GM21528 (cell line): ENCODE data around the gene PTPRF.
"Not testable (repeated sequence)": the region's sequence is repeated elsewhere in the genome, so short reads cannot be mapped to it uniquely, and the experiment has no call there.

Source experiments
- ATAC-seq: cut with Tn5 transposase; IDR thresholded peaks from one replicate; pipeline ENCODE4 v1.9.1; 2021; ENCODE audit warnings: mild to moderate bottlenecking, moderate library complexity; ENCODE audit not compliant: unreplicated experiment, low FRiP score

The PTPRF gene

DNA sequence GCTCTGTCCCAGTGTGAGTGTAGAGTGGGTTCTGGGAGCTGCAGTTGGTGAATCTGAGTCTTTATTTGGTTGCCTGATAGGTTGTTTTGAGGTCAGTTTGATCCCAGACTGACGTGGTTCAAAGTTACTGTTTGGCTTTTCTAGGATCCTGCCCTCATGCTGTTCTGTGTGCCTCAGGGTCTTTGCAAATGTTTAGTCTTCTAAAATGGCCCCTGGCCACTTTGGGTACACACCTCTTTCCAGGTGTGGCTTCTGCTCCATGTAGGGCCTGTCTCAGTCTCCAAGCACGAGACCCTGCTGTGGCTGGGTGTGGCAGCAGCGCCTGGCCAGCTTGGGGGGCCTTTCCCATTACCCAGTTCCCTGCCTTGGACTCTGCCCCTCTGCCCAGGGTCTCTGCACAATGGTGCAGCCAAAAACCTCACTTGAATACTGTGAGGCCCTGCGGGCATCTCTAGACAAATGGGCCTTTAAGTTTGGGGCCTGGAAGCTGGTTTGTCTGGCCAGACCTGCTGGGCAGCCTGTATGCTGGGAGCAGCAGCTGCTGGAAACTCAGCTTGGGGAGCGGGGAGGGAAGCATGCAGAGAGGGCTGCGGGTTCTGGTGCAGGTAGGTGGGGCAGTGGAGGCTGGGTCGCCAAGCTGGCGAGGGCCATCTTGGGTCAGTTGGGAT lies 5.6 kb downstream of the PTPRF start:
- no peak for ATAC-seq

DNA sequence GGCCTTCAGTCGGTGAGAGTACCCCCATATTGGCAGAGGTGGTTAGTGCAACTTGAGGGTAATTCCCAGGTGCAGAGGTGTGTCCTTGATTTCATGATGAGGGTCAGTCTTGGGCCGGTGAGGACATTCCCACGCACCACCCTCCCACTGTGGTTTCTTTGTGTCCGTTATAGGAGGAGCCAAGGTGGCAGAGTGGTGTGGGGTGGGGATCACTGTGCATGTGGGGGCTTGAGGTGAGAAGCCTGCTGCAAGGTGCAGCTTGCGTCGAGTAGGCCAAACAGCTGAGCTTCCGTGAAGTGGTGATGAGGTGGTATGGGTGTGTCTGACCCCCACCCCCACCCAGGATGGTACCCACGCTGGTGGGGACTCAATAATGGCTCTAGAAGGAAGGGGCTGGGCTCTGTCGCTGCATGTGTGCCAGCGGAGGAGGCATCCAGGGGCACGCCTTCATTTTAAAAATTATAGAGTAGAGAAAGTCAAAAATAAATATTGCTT lies 6.2 kb downstream of the PTPRF start:
- ATAC-seq, result no peak

DNA sequence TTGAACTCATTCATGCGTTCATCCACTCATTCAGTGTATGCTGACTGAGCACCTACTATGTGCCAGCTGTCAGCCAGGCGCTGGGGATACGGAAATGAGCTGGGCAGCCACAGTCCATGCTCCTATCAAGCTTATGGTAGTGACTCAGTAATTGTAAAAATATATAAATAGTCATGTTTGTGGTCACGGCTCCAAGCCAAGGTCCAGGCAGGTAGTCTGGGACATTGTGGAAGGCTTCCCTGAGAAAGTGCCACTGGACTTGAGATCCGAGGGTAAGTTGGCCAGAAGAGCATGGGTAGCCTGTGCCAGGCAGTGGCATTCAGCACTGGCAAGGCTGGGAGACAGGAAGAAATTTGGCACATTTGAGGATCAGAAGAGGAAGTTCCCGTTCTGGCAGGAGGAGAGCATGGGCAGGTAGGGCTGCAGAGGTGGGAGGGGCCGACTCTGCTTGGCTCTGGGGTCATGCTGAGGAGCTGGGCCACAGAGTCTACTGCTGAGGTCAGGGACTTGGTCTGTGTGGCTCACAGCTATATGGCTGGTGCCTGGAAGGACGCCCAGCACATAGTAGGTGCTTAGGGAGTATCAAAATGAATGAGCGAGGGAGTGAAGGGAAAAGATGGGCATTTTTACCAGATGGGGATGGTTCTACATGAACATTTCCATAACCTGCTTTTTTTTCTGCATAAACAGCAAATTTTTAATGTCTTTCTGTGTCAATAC lies 6.9 kb downstream of the PTPRF start:
- no peak for ATAC-seq

DNA sequence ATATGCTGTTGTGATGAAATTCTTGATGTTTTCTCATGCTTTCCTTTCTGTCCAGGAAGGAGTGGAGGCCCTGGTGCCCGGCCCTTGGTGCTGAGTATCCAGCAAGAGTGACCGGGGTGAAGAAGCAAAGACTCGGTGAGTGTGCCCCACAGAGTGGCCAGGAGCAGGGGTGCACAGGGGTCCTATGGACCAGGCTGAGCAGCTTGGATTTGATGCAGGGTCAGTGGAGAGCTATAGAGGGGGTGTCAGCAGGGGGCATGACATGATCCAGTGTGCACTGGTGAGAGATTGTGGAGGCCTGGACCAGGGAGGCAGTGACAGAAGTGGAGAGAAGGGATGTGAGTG lies 7.4 kb downstream of the PTPRF start:
- no peak for ATAC-seq

DNA sequence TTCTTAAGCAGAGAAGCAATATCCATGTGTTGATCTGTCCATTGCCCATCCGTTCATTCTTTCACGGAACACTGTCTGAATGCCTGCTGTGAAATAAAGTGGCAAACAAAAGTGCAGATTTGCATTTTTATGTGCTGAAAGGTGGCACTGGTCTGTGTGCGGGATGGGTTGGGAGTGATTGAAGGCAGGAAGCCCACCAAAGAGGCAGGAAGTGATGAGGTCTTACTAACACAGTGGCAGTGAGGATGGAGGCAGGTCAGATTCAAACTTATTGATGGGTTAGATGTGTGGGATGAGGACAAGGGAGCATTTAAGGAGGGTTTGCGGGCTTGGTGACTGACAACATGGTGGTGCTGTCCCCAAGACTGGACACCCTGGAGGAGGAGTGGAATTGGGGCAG lies 8.3 kb downstream of the PTPRF start:
- ATAC-seq, result no peak

DNA sequence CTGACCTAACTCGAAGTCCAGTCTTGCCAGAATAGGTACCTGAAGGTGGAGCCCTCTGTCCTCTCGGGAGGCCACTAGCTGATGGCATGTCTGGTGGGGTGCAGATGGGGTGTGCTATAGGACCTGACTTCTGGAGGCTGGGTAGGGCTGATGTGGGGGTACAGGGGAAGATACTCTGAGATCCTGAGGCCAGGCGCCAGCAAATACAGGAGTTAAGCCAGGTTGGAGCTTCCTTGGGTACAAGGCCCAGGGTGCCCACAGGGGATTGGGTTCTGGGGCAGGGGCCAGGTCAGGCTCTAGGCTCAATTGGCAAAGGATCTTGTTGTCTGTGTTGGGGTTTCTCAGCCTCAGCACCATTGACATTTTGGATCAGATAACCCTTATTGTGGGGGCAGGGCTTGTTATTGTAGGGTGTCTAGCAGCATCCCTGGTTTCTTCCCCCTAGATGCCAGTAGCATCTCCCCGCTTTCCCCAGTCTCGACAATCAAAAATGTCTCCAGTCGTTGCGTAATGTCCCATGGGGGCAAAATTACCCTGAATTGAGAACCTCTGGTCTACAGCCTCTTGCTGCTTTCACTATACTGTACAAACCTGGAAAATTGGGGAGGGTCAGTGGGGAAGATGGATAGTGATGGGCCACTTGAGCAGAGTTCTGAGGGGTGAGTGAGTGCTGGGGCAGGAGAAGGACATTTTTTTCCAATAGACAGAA lies 9.2 kb downstream of the PTPRF start:
- no peak for ATAC-seq

DNA sequence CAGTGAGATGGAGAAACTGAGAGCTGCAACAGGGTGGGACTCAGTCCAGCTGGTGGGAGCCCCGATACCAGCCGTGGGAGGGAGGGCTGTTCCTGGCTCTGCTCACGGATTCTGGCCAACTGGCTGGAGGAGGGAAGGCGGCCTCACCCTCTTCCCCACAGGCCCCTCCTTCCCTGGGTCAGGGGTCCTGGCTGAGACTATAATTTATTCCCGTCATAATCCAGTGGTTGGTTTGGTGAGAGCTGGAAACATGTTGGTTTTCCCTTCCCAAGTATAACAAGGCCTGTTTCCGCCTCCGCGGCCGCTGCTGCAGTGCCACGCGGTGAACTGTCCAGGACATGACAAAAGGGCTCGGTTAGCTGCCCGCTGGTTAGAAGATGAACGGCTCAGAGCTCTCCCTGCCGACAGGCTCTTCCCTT lies 10.0 kb downstream of the PTPRF start:
- ATAC-seq, result no peak

DNA sequence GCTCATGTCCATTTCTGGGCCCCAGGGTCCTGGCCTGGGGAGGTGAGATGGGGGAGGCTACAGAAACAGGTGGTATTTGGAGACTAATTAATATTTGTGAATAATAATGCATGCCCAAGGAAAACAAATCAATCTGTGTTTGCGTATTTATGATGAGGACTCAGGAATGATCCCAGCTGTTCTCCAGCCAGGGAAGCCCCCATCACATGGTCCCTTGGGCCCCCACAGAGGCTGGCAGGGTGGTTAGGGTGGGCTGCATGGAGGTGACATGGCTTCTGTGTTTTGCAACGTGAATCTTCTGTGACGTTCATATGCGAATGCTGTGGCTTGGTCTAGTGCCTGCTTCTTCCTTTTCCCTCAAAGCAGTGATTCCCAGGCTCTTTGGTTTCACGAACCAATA lies 10.5 kb downstream of the PTPRF start:
- ATAC-seq, result no peak

DNA sequence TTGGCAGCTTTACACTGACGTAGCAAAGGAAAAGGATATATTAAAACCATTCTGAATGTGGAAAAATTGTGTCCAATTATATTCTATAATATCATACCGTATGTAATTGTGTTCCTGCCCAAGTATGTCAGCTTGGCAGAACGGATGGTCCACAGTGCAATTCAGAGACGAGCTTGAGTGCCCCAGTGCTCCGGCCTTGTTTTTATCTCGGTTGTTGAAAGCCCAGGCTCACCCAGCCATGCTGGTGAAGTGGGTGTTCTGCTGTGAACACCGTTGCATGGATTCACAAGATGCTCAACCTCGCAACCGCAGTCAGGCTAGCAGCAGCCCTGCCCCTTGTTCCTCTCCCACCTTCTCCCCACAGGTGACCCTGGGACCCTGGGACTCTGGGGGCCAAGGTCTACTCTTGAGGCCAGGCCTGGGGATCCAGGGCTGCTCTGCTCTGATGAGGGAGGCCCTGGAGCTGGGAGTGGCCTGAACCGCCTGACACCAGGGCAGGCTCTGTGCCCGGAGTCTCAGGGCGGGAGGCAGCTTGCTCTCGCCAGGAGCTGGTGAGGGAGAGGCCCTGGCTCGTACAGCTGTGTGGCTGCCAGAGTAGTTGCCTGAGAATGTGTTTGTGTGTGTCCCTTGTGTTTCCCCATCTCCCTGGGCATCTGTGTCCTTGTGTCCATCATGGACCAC lies 11.2 kb downstream of the PTPRF start:
- no peak for ATAC-seq

DNA sequence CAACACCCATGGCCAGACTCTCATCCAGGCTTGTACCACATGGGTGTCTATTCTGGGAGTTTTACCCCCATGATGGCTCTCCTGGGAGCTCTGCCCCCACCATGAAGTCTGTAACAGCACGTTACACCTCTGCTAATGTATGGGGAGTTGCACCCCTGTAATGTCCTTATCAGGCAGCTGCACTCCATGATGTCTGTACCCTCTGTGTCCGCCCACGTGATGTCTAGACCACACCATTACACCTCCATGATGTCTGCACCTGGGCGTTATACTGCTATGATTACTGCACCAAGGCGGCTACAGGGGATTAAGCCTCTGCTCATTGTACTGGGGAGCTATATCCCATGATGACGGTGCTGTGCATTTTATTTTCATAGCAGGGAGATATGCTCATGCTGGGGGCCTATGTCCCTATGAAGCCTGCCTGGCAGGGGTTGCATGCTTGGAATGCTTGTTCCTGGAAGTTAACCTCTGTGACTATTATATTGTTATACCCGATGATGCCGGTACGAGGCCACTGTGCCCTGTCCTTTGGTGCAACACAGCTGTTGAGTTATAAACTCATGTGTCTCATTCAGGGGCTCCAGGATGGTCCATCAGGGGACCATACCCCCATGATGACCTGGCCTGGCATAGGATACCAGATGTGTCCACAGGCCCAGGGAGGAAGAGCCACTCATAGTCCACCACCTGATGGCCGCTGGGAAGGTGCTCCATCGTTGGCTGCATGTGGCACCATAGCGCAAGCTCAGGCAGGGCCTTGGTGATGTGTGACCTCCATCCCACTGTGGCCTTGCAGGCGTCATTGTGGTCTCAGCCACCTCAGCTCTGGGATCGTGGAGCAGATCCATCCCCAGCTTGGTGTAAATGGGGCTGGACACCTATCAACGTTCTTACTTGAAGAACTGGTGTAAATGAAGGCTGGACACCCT lies 12.1 kb downstream of the PTPRF start:
- no peak for ATAC-seq

DNA sequence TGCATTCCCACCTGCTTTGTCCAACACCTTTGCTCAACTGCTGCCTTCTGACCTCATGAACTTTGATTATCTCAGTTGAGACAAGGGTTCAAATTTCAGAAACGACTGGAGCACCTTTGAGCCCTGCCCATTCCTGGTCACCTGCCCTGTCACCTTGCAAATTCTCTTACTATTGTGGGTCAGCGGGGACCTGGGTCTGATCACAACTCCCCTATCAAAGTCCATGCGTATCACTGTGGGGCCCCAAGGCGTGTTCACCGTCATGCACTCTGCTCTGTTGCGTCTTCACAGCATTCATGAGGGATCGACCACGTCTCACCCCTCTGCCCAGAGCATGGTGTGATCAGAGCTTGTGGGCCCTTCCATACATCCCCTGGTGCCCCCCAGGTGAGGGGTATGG lies 12.9 kb downstream of the PTPRF start:
- no peak for ATAC-seq

DNA sequence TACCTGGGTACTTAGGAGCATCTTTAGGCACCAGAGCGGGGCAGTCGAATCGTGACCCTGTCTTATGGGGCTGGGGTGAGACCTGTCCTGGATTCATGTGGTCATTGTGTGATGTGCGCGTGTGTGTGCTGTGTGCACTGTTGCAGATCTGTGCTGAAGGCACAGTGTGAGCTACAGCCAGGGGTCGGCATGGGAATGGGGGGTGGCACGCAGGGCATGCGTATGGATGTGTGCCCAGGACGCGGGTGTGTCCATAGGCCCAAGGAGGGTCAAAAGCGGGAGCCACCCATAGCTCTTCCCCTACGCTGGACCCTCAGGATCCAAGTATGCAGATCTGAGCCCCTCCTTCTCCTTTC lies 14.6 kb downstream of the PTPRF start:
- ATAC-seq, result no peak

DNA sequence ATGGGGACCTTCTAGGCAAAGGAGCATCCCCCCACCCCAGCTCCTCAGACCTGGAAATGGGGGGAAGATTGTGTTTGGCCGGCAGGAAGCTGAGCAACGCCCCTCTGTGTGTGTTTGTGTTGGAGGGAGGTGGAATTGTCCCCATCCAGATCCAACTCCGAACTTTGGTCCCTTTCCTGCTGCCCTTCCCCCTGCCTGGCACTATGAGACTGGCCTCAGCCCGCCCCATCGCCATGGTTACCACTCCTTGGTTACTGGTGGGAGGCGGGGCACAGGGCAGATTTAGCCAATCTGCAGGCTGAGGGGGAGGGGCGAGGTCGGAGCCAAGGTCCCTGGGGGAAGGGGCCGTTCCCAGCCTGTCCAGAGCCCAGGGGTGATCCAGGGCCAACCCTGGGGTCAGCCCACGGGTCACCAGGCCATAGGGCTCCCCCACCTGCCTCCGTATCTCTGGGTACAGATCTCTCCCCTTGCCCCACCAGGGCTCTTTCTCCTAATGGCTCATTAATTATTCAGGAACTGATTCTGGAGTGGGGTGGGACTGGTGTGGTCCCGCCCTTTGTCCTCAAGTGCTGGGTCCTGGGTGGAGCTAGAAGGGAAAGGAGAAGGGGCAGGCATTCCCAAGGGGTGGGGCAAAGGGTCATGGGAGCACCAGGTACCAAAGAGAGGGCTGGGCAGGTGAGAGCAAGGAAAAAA lies 15.2 kb downstream of the PTPRF start:
- ATAC-seq, result no peak

DNA sequence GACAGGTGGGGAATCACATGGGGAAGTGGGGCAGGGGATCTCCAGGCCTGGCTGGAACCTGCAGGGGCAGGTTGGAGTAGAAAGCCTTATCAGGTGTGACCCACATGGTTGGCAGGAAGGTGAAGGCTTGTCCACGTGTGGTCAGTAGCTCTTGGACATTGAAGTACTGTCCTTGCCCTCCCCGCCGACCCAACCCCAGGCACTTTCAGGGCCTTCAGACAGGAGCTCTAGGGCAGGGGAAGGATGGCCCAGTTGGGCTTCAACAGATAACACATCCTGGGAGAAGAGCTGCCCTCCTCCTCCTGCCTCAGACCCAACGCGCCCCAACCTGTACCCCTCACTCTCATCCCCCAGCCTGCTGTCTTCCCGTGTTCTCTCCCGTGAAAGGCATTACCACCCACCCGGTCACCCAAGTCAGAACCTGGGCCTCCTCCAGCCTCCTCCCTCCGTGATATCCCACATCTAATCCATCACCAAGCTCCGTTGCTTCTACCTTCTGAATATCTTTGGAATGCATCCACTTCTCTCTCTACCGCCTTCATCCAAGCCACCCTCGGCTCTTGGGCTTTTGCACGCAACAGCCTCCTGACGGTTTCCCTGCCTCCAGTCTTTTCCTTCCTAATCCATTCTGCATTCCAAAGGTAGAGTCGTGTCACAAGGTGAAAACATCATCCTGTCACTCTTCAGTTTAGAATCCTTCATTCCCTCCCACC lies 15.9 kb downstream of the PTPRF start:
- ATAC-seq, result no peak

DNA sequence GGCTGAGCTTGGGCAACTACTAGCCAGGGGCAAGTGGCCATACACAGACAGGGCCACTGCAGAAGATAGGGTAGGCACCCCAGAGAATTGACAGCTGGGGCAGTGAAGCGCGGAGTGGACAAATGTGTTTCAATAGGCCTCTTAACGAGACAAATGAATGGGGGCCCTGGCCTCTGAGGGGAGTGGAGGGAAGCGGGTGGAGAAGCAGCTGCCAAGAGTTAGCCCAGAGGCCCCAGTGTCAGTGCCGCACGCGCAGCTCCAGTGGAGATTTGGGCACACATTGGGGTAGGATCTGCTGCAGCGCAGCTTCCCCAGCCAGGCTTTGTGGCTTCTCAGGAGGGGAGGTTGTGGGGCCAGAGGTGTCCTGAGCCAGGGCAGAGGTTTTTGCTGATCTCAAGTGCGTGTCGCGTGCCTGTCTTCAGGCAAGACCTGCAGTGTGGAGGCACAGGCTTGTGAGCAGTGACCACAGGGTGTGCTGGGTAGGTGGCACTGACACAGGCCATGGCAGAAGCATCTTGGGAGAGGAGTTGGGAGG lies 16.9 kb downstream of the PTPRF start:
- no peak for ATAC-seq

DNA sequence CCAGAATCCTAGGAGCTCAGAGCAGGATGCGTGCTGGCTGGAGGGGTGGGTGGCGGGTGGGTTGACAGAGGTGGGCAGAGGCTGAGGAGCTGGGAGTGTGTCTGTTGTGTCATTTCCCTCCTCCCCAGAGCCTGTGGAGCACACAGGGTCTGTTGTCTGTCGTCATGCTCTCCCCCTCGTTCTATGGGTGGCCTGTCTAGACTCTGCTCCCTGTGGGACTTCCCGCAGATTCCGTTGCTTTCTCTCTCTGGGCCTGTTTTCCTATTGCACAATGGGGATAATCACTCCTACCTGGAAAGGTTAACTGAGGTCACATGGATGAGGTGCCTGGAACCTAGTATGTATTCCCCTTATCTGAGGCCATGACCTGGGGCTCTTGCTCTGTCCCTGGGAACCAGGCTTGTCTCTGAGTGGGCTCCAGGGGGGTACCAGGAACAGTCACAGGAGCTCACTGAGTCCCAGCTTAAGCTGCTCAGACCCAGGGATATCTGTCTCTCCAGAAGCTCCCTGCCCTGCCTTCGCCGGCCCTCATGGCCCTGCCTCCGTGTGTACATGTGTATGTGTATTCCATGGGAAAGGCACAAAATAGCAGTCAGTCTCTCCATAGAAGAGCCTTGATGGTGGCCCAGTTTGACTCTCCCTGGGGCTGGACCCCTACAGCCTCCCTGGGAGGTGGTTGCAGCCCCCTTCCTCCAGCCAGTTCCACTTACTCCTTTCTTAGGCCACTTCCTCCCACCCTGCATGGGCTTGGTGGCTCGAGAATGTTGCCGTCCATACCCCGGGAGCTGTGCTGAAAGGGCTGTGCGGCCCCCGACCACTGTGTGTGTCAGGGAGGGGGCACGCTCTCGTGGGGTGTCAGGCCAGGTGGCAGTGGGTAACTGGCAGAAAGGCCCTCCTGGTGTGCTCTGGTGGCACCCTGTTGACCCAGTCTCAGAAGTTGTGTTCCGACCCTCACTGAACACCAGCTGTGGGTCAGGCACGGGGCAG lies 17.9 kb downstream of the PTPRF start:
- no peak for ATAC-seq

DNA sequence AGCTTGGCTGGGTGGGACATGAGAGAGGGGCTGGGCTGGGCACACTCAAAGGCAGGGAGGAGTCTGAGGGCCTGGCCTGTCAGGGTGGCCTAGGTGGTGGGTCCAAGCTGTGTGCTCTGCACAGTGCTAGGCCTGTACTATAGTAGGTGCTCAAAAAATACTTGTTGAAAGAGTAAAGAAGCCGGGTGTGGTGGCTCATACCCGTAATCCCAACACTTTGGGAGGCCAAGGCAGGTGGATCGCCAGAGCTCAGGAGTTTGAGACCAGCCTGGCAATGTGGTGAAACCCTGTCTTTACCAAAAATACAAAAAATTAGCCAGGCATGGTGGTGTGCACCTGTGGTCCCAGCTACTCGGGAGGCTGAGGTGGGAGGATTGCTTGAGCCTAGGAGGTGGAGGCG lies 18.7 kb downstream of the PTPRF start:
- ATAC-seq, result not testable (repeated sequence)
